Measurements from ENCODE around the gene SMIM45.

SMIM45 gene

GRCh38 chr22:41952713-41953112, 763 bp downstream of the SMIM45 start:
- H3K4me3 Mint-ChIP-seq, result no peak overlapping the region
- H3K27ac Mint-ChIP-seq, result no peak overlapping the region
- no peaks in the 10 kb centered on the region for H3K36me3 Mint-ChIP-seq
- no peak for ATAC-seq
- H3K4me1 Mint-ChIP-seq (ENCODE audit: low read depth in 2 of 2), result peaks cover 4 to 8% of the 10 kb centered on the region in 2 donors
- no peaks in the 10 kb centered on the region for H3K9me3 Mint-ChIP-seq
- H3K27me3 Mint-ChIP-seq, result no peaks in the 10 kb centered on the region
- DNase-seq (ENCODE audit: low spot score), result no peak

DNA sequence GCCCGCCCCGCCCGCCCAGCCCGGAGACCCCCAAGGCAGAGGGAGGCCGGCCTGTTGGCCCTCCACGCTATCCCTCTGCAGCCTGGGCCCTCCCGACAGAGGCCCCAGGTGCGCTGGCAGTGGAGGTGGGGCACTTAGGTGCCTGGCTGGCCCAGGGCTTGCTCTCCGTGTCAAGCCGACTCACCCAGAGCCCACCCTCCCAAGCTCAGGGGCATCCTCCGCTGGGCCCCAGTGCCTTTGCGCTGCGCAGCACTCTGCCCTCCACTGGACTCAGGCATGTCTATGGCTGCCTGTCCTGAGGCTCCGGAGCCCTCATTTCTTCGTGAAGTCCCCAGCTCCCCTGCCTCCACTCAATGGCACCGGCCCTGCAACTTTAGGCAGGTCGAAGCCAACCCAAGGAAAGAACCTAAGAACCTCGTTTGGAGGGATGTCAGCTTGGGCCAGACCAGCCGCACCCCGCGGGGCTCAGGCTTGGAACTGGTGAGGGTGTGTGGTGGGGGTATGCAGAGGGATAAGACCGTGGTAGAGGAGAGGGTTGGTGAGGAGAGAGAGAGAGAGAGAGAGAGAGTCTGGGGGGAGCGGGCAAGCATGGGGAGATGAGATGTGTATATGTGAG, 6.1 kb downstream of the SMIM45 start:
- peaks cover 4 to 5% of the 10 kb centered on the region in 2 donors for H3K4me1 Mint-ChIP-seq (ENCODE audit: low read depth in 2 of 2)
- H3K27me3 Mint-ChIP-seq, result no peaks in the 10 kb centered on the region
- DNase-seq (ENCODE audit: low spot score) (no peak), ATAC-seq (peak; percentile 39 to 57)
- no peaks in the 10 kb centered on the region for H3K9me3 Mint-ChIP-seq
- H3K36me3 Mint-ChIP-seq, result no peaks in the 10 kb centered on the region
- H3K4me3 Mint-ChIP-seq, result no peak overlapping the region
- H3K27ac Mint-ChIP-seq, result peak overlapping the region in 1 of 2 donors; percentile 6

GRCh38 chr22:41963453-41964111, 11.6 kb downstream of the SMIM45 start:
- no peaks in the 10 kb centered on the region for H3K36me3 Mint-ChIP-seq
- peaks cover 5 to 7% of the 10 kb centered on the region in 2 donors for H3K4me1 Mint-ChIP-seq (ENCODE audit: low read depth in 2 of 2)
- DNase-seq (ENCODE audit: low spot score) (no peak), ATAC-seq (no peak)
- H3K4me3 Mint-ChIP-seq, result no peak overlapping the region
- no peaks in the 10 kb centered on the region for H3K9me3 Mint-ChIP-seq
- H3K27ac Mint-ChIP-seq, result no peak overlapping the region
- peaks cover 0 to 2% of the 10 kb centered on the region in 2 donors for H3K27me3 Mint-ChIP-seq

- ATAC-seq, result no peak
- H3K9me3 Mint-ChIP-seq, result no peaks in the 10 kb centered on the region
- H3K4me1 Mint-ChIP-seq (ENCODE audit: low read depth in 2 of 2), result peaks cover 5 to 7% of the 10 kb centered on the region in 2 donors
- H3K27ac Mint-ChIP-seq, result no peak overlapping the region
- no peaks in the 10 kb centered on the region for H3K36me3 Mint-ChIP-seq
- H3K4me3 Mint-ChIP-seq, result no peak overlapping the region
- no peak for DNase-seq (ENCODE audit: low spot score)
- H3K27me3 Mint-ChIP-seq, result peaks cover 0 to 2% of the 10 kb centered on the region in 2 donors
Measured at GRCh38 chr22:41964112-41964491, 12.2 kb downstream of the SMIM45 start.

- no peaks in the 10 kb centered on the region for H3K9me3 Mint-ChIP-seq
- no peaks in the 10 kb centered on the region for H3K36me3 Mint-ChIP-seq
- no peak for DNase-seq (ENCODE audit: low spot score)
- H3K4me1 Mint-ChIP-seq (ENCODE audit: low read depth in 2 of 2), result peaks cover 5 to 7% of the 10 kb centered on the region in 2 donors
- H3K27ac Mint-ChIP-seq, result no peak overlapping the region
- no peak for ATAC-seq
- H3K27me3 Mint-ChIP-seq, result peaks cover 0 to 2% of the 10 kb centered on the region in 2 donors
- H3K4me3 Mint-ChIP-seq, result no peak overlapping the region
Measured at GRCh38 chr22:41966225-41966606, 14.3 kb downstream of the SMIM45 start.

- Mint-ChIP-seq H3K4me1 (ENCODE audit: low read depth in 2 of 2) (peaks cover 5 to 7% of the 10 kb centered on the region in 2 donors), H3K36me3 (no peaks in the 10 kb centered on the region), H3K4me3 (no peak overlapping the region), H3K27me3 (peaks cover 0 to 2% of the 10 kb centered on the region in 2 donors), H3K27ac (no peak overlapping the region), H3K9me3 (no peaks in the 10 kb centered on the region)
- no peak for DNase-seq (ENCODE audit: low spot score)
- peak; percentile 68 to 81 for ATAC-seq
Measured at GRCh38 chr22:41966607-41967240, 14.8 kb downstream of the SMIM45 start.

DNA sequence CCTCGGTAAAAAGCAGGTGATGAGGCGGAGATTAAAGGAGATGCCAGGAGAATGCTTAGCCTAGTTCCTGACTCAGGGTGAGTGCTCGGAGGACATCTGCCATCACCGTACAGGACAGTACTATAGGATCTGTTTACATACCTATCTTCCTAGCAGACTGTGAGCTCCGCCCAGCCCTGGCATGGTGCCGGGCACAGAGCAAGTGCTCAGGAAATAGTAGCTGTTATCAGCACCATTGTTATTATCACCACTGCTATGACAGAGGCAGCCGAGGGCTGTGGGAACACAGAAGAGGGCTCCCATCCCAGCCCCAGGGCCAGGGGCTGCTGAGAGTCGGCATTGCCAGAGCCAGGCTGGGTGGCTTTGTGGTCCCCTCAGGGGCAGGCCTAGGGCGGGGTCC, 16.7 kb downstream of the SMIM45 start:
- Mint-ChIP-seq H3K27ac (no peak overlapping the region), H3K4me3 (no peak overlapping the region), H3K36me3 (no peaks in the 10 kb centered on the region), H3K4me1 (ENCODE audit: low read depth in 2 of 2) (peaks cover 5 to 7% of the 10 kb centered on the region in 2 donors), H3K27me3 (peaks cover 5 to 9% of the 10 kb centered on the region in 2 donors), H3K9me3 (no peaks in the 10 kb centered on the region)
- ATAC-seq (no peak), DNase-seq (ENCODE audit: low spot score) (no peak)

GRCh38 chr22:41969110-41969646, 17.2 kb downstream of the SMIM45 start, which contains the start of gene SEPTIN3:
SEPTIN3 (plus strand) TSS chr22:41969443; CDS start chr22:41971493, 2,050 bp downstream.
- ATAC-seq, result no peak
- Mint-ChIP-seq H3K27me3 (peaks cover 5 to 9% of the 10 kb centered on the region in 2 donors), H3K27ac (no peak within 1 kb of the TSS), H3K4me3 (no peak within 1 kb of the TSS), H3K9me3 (no peaks in the 10 kb centered on the region), H3K36me3 (no peaks in the 10 kb centered on the region), H3K4me1 (ENCODE audit: low read depth in 2 of 2) (peaks cover 5 to 7% of the 10 kb centered on the region in 2 donors)
- no peak for DNase-seq (ENCODE audit: low spot score)

DNA sequence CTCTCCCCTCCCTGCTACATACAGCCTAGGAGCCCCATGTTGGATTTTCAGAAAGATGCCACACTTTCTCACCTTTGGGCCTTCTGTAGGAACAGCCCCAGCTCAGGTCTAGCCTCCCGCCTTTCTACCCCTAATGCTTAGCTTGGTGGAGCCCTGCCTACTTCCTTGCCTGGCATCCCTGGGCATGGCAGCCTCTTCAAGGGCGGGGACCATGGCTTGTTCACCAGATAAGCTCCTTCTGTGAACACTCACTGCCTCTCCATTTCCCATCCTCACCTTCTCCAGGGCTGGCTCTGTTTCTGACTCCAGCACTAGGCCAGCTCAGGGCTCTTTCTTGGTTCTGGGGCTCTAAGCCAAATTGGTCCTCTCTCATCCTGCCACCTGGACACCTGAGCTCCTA, 18.7 kb downstream of the SMIM45 start:
- Mint-ChIP-seq H3K9me3 (no peaks in the 10 kb centered on the region), H3K4me1 (ENCODE audit: low read depth in 2 of 2) (peaks cover 5 to 7% of the 10 kb centered on the region in 2 donors), H3K27ac (no peak overlapping the region), H3K27me3 (peaks cover 12 to 15% of the 10 kb centered on the region in 2 donors), H3K36me3 (no peaks in the 10 kb centered on the region), H3K4me3 (no peak overlapping the region)
- no peak for DNase-seq (ENCODE audit: low spot score)
- ATAC-seq, result no peak

GRCh38 chr22:41971431-41971830, 19.5 kb downstream of the SMIM45 start:
- no peak for DNase-seq (ENCODE audit: low spot score)
- Mint-ChIP-seq H3K4me1 (ENCODE audit: low read depth in 2 of 2) (peaks cover 8 to 9% of the 10 kb centered on the region in 2 donors), H3K27me3 (peaks cover 18 to 23% of the 10 kb centered on the region in 2 donors), H3K27ac (no peak overlapping the region), H3K36me3 (no peaks in the 10 kb centered on the region), H3K9me3 (no peaks in the 10 kb centered on the region), H3K4me3 (no peak overlapping the region)
- ATAC-seq, result no peak

GRCh38 chr22:41974691-41975290, 22.8 kb downstream of the SMIM45 start:
- ATAC-seq (no peak), DNase-seq (ENCODE audit: low spot score) (no peak)
- Mint-ChIP-seq H3K27ac (no peak overlapping the region), H3K36me3 (no peaks in the 10 kb centered on the region), H3K27me3 (peaks cover 30 to 41% of the 10 kb centered on the region in 2 donors), H3K9me3 (no peaks in the 10 kb centered on the region), H3K4me1 (ENCODE audit: low read depth in 2 of 2) (peaks cover 5% of the 10 kb centered on the region in 2 donors), H3K4me3 (no peak overlapping the region)

- no peaks in the 10 kb centered on the region for H3K36me3 Mint-ChIP-seq
- peak overlapping the region; percentile 63 for H3K4me3 Mint-ChIP-seq
- H3K4me1 Mint-ChIP-seq (ENCODE audit: low read depth in 2 of 2), result peaks cover 5% of the 10 kb centered on the region in 2 donors
- no peak overlapping the region for H3K27ac Mint-ChIP-seq
- DNase-seq (ENCODE audit: low spot score) (no peak), ATAC-seq (no peak)
- peaks cover 30 to 41% of the 10 kb centered on the region in 2 donors for H3K27me3 Mint-ChIP-seq
- H3K9me3 Mint-ChIP-seq, result no peaks in the 10 kb centered on the region
Measured at GRCh38 chr22:41975299-41976069, 23.5 kb downstream of the SMIM45 start.

Measured in natural killer cell treated with Interleukin-12 subunit alpha and Interleukin-12 subunit beta and Interleukin-15 and Interleukin-18, amount 100 ng/mL, for 72 hours (primary cell).